ENCODE data around the gene ACP1.

ACP1 gene

GRCh38 chr2:280650-281110, 15.9 kb downstream of the ACP1 start:
- H3K36me3 ChIP-seq (ENCODE audit: control insufficient read depth, insufficient read depth, low read length): peaks cover 56% of the 10 kb centered on the region
- WGBS, 2 experiments (ENCODE audit: insufficient coverage in 2 of 2): 98 to 100% methylated on average over 6 of the region's 7 CpGs
- no peak overlapping the region for H3K4me3 ChIP-seq (ENCODE audit: extremely low read depth, insufficient read depth, low read length, poor library complexity, severe bottlenecking)
- peaks cover 15% of the 10 kb centered on the region for H3K4me1 ChIP-seq (ENCODE audit: control insufficient read depth, insufficient read depth, low read length, poor library complexity, severe bottlenecking)
- H3K9me3 ChIP-seq (ENCODE audit: control insufficient read depth, low read length): no peaks in the 10 kb centered on the region
- no peak overlapping the region for H3K27ac ChIP-seq (ENCODE audit: low read depth, low read length, severe bottlenecking)

GRCh38 chr2:281381-281780, 16.6 kb downstream of the ACP1 start:
- no peaks in the 10 kb centered on the region for H3K9me3 ChIP-seq (ENCODE audit: control insufficient read depth, low read length)
- H3K4me3 ChIP-seq (ENCODE audit: extremely low read depth, insufficient read depth, low read length, poor library complexity, severe bottlenecking): no peak overlapping the region
- no peak overlapping the region for H3K27ac ChIP-seq (ENCODE audit: low read depth, low read length, severe bottlenecking)
- 99 to 100% methylated on average over 2 to 9 of the region's 9 CpGs for WGBS, 2 experiments (ENCODE audit: insufficient coverage in 2 of 2)
- peaks cover 49% of the 10 kb centered on the region for H3K36me3 ChIP-seq (ENCODE audit: control insufficient read depth, insufficient read depth, low read length)
- peaks cover 17% of the 10 kb centered on the region for H3K4me1 ChIP-seq (ENCODE audit: control insufficient read depth, insufficient read depth, low read length, poor library complexity, severe bottlenecking)

GRCh38 chr2:282371-283263, 17.9 kb downstream of the ACP1 start:
- Histone ChIP-seq H3K4me3 (ENCODE audit: extremely low read depth, insufficient read depth, low read length, poor library complexity, severe bottlenecking) (no peak overlapping the region), H3K27ac (ENCODE audit: low read depth, low read length, severe bottlenecking) (no peak overlapping the region), H3K9me3 (ENCODE audit: control insufficient read depth, low read length) (no peaks in the 10 kb centered on the region), H3K36me3 (ENCODE audit: control insufficient read depth, insufficient read depth, low read length) (peaks cover 36% of the 10 kb centered on the region), H3K4me1 (ENCODE audit: control insufficient read depth, insufficient read depth, low read length, poor library complexity, severe bottlenecking) (peaks cover 17% of the 10 kb centered on the region)
- WGBS, 2 experiments (ENCODE audit: insufficient coverage in 2 of 2): 97 to 98% methylated on average over 7 to 8 of the region's 12 CpGs

- peaks cover 17% of the 10 kb centered on the region for H3K4me1 ChIP-seq (ENCODE audit: control insufficient read depth, insufficient read depth, low read length, poor library complexity, severe bottlenecking)
- 67 to 69% methylated on average over 2 to 3 of the region's 4 CpGs for WGBS, 2 experiments (ENCODE audit: insufficient coverage in 2 of 2)
- H3K36me3 ChIP-seq (ENCODE audit: control insufficient read depth, insufficient read depth, low read length): peaks cover 26% of the 10 kb centered on the region
- H3K9me3 ChIP-seq (ENCODE audit: control insufficient read depth, low read length): no peaks in the 10 kb centered on the region
- H3K27ac ChIP-seq (ENCODE audit: low read depth, low read length, severe bottlenecking): no peak overlapping the region
- no peak overlapping the region for H3K4me3 ChIP-seq (ENCODE audit: extremely low read depth, insufficient read depth, low read length, poor library complexity, severe bottlenecking)
These were observed 19.4 kb downstream of the ACP1 start for GRCh38 chr2:283996-284794.

- Histone ChIP-seq H3K9me3 (ENCODE audit: control insufficient read depth, low read length) (no peaks in the 10 kb centered on the region), H3K4me1 (ENCODE audit: control insufficient read depth, insufficient read depth, low read length, poor library complexity, severe bottlenecking) (peaks cover 17% of the 10 kb centered on the region), H3K27ac (ENCODE audit: low read depth, low read length, severe bottlenecking) (no peak overlapping the region), H3K4me3 (ENCODE audit: extremely low read depth, insufficient read depth, low read length, poor library complexity, severe bottlenecking) (no peak overlapping the region), H3K36me3 (ENCODE audit: control insufficient read depth, insufficient read depth, low read length) (peaks cover 26% of the 10 kb centered on the region)
- WGBS, 2 experiments (ENCODE audit: insufficient coverage in 2 of 2): 66 to 74% methylated on average over 9 to 13 of the region's 13 CpGs
These were observed 20.2 kb downstream of the ACP1 start for GRCh38 chr2:284896-285492.

GRCh38 chr2:285531-285930, 20.8 kb downstream of the ACP1 start:
- Histone ChIP-seq H3K4me3 (ENCODE audit: extremely low read depth, insufficient read depth, low read length, poor library complexity, severe bottlenecking) (no peak overlapping the region), H3K36me3 (ENCODE audit: control insufficient read depth, insufficient read depth, low read length) (peaks cover 22% of the 10 kb centered on the region), H3K27ac (ENCODE audit: low read depth, low read length, severe bottlenecking) (no peak overlapping the region), H3K4me1 (ENCODE audit: control insufficient read depth, insufficient read depth, low read length, poor library complexity, severe bottlenecking) (peaks cover 17% of the 10 kb centered on the region), H3K9me3 (ENCODE audit: control insufficient read depth, low read length) (no peaks in the 10 kb centered on the region)
- WGBS, 2 experiments (ENCODE audit: insufficient coverage in 2 of 2): 80% methylated on average over 1 of the region's 1 CpG

GRCh38 chr2:286035-286434, 21.3 kb downstream of the ACP1 start:
- Histone ChIP-seq H3K9me3 (ENCODE audit: control insufficient read depth, low read length) (no peaks in the 10 kb centered on the region), H3K4me1 (ENCODE audit: control insufficient read depth, insufficient read depth, low read length, poor library complexity, severe bottlenecking) (peaks cover 17% of the 10 kb centered on the region), H3K36me3 (ENCODE audit: control insufficient read depth, insufficient read depth, low read length) (peaks cover 17% of the 10 kb centered on the region), H3K4me3 (ENCODE audit: extremely low read depth, insufficient read depth, low read length, poor library complexity, severe bottlenecking) (no peak overlapping the region), H3K27ac (ENCODE audit: low read depth, low read length, severe bottlenecking) (no peak overlapping the region)
- 84 to 88% methylated on average over 4 of the region's 6 CpGs for WGBS, 2 experiments (ENCODE audit: insufficient coverage in 2 of 2)

GRCh38 chr2:286774-287392, 22.1 kb downstream of the ACP1 start:
- Histone ChIP-seq H3K9me3 (ENCODE audit: control insufficient read depth, low read length) (no peaks in the 10 kb centered on the region), H3K36me3 (ENCODE audit: control insufficient read depth, insufficient read depth, low read length) (peaks cover 9% of the 10 kb centered on the region), H3K4me3 (ENCODE audit: extremely low read depth, insufficient read depth, low read length, poor library complexity, severe bottlenecking) (peak overlapping the region; percentile 25), H3K27ac (ENCODE audit: low read depth, low read length, severe bottlenecking) (no peak overlapping the region), H3K4me1 (ENCODE audit: control insufficient read depth, insufficient read depth, low read length, poor library complexity, severe bottlenecking) (peaks cover 17% of the 10 kb centered on the region)
- WGBS, 2 experiments (ENCODE audit: insufficient coverage in 2 of 2): 8 to 11% methylated on average over 12 to 13 of the region's 20 CpGs

- Histone ChIP-seq H3K4me3 (ENCODE audit: extremely low read depth, insufficient read depth, low read length, poor library complexity, severe bottlenecking) (peak overlapping the region; percentile 25), H3K9me3 (ENCODE audit: control insufficient read depth, low read length) (no peaks in the 10 kb centered on the region), H3K27ac (ENCODE audit: low read depth, low read length, severe bottlenecking) (no peak overlapping the region), H3K4me1 (ENCODE audit: control insufficient read depth, insufficient read depth, low read length, poor library complexity, severe bottlenecking) (peaks cover 17% of the 10 kb centered on the region), H3K36me3 (ENCODE audit: control insufficient read depth, insufficient read depth, low read length) (peaks cover 3% of the 10 kb centered on the region)
- 1 to 2% methylated on average over 15 to 29 of the region's 46 CpGs for WGBS, 2 experiments (ENCODE audit: insufficient coverage in 2 of 2)
These were observed 22.7 kb downstream of the ACP1 start for GRCh38 chr2:287471-287885.
